Measurements from ENCODE around the gene KIRREL3.

Gene KIRREL3

DNA sequence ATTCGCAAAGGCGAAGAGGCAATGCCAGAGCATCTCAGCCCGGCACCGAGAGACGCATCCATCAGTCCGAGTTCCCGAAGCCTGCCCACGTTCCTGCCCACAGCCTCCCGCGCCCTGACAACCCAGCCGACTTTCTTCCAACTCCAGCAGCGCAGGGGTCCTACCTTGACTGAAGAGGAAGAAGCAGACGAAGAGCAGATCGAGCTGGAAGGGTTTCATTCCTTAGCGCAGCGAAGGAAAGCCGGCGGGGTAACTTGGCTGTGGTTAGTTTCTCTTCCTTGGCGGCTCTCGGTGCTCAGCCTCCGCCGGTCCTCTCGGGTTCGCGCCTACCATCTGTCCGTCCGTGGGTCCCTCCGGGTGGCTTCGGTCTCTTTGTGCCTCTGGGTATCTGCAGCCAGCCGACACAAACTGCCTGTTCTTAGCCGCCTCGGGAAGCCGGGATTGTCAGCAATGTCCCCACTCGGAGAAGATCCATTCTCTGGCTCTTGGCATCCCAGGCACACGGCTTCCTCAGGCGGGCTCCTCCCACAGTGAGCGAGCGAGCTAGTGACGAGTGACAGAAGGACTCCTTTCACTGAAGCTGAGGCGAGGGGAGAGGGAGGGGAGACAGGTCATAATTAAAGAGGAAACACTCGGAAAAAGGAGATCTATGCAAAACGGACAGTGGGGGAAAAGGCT is at the start of gene KIRREL3:
Gene KIRREL3, minus strand, starts transcription at position 480 of the 678 bp plus-strand sequence.
- peak; percentile 8 for DNase-seq

GRCh38 chr11:127050186-127050585 is 49.6 kb upstream of the KIRREL3 start:
- no peak for DNase-seq

- no peak for DNase-seq
These were observed 48.9 kb upstream of the KIRREL3 start for GRCh38 chr11:127049486-127049885.

DNA sequence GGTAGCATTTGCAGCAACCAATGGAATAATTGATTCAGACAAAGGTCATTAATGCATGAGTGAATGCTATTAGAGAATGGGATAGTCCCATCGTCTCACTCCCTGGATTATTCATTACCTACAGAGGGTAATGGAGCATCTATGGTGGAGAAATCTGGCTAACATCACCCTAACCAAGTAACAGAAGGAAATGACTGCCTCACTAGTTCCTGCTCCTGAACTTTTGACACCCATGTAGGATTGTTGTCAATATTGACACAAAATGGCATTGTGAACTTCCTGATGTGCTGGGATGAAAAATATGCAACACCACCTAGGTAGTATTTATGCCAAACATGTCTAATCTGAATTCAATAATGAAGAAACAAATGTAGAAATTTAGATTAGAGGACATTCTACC is 44.0 kb upstream of the KIRREL3 start:
- no peak for DNase-seq

DNA sequence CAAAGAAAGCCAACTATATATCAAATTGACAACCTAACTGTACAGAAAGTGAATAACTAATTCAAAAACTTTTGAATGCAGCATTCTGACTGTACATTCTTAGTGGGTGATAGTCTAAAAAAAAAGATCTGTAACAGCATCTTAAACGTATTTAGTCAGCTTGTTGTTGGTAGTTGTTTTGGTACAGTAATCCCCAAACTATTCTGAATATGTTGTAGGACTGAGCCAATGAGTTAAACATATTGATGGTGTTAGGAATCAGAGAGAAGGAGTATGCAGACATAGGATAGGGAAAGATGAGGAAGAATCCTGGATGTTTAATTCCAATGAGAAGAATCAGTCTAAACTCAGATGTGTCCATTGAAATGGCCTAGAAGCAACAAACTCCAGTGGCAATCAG is 41.9 kb upstream of the KIRREL3 start:
- DNase-seq: no peak

DNA sequence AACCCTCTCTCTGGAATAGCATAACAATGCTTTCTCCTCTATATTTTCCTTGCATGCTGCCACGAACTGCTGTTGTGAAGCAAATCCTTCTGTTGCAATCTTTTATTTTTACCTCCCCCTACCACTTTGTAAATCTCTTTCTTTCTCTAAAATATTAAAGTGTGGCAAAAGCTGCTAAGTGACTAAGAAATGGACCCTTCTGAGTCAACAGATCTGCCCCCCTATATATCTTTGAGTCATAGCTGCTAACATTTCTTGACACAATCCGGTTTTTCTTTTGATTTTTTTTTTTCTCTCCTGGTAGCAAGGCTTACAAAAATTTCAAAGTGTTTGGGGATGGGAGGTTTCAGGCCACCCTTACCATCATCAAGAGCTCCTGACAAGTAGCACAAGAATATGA is 39.0 kb upstream of the KIRREL3 start:
- DNase-seq: no peak

GRCh38 chr11:127037596-127037995 is 37.0 kb upstream of the KIRREL3 start:
- no peak for DNase-seq

GRCh38 chr11:127037001-127037400 is 36.4 kb upstream of the KIRREL3 start:
- DNase-seq: no peak

GRCh38 chr11:127035824-127036223 is 35.3 kb upstream of the KIRREL3 start:
- DNase-seq: no peak

DNA sequence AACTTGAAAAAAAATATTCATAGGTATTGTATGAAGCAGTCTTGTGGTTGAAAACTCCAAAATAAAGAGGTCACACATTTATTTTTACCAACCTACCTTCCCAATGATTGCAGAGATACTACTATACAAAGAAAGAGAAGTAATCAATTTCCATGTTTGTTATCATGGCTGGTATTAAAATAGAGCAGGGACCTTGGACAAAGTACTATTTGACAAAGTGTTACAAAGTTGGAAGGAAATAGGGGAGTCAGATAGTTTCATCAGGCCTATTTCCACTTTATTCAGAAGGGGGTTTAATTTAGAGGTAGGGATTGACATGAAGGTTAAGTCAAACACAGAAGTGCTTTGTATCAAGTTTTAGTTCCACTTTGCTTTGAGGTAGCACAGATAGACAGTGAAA is 34.4 kb upstream of the KIRREL3 start:
- DNase-seq: no peak

- no peak for DNase-seq
These were observed 28.1 kb upstream of the KIRREL3 start for GRCh38 chr11:127028648-127029047.

GRCh38 chr11:127027789-127028188 is 27.2 kb upstream of the KIRREL3 start:
- no peak for DNase-seq

DNA sequence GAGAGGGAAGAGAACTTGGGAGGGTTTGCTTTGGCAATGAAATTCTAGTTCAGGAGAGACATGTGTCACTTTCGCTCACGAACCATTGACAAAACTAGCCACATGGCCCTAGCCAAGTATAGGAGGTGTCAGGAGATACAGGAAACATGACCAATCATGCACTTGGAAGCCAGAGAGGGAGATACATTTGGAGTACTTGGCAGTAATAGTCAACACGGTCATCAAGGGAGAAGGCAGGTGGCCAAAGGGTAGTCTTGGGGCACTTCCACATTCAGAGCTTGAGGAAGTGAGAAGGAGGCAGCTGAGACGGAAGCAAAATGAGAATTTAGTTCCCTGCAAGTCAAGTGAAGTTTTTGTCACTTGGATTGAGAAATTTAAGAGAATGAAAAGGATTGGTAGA is 26.4 kb upstream of the KIRREL3 start:
- no peak for DNase-seq

- no peak for DNase-seq
These were observed 23.4 kb upstream of the KIRREL3 start for GRCh38 chr11:127023991-127024390.

DNA sequence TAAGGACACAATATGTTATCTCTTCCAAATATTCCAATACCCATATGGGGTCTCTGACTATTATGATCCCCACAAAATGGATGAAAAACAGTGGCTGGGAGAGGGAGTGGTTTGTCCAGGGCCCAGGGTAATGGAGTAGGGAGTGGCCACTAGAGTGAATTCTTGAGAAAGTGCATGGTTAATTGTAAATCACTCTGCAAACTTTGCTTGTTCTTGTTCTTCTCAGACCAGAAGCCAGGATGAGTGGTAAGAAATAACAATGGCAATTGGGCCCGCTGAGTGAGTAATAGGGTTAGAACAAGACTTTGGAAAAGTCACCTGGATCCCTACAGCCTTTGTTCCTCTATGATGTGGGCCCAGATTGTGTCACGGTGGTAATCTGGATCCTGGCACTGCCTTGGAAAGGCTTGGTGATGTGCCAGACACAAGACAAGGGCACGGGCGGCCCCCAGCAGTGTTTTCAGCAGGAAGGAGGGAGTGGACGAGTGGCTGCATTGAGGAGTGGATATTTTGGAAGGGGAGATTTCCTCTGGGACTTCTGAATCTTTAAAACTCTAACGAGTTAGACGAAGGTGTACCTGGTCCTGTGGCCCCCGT is 18.2 kb upstream of the KIRREL3 start:
- no peak for DNase-seq

GRCh38 chr11:127017482-127017881 is 16.9 kb upstream of the KIRREL3 start:
- DNase-seq: no peak

DNA sequence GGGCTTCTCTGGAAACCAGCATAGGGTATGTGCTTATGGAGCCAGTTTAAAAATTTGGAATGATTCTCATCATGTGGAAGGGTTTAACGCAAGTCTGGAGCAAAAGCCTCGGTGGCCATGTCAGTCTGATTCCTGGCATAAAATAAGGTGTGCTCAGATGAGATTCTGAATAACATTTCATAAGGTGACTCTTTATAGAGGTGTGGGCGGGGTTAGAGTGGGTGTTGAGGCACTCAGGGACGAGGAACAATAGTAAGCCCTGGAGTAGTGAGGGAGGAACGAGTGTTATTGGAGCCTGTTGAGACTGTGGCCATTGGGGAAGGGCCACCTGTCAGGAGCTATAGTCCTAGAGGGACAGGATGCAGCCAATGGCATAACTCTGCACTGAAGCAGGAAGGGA is 13.0 kb upstream of the KIRREL3 start:
- no peak for DNase-seq

GRCh38 chr11:127006311-127006710 is 5.7 kb upstream of the KIRREL3 start:
- no peak for DNase-seq

DNA sequence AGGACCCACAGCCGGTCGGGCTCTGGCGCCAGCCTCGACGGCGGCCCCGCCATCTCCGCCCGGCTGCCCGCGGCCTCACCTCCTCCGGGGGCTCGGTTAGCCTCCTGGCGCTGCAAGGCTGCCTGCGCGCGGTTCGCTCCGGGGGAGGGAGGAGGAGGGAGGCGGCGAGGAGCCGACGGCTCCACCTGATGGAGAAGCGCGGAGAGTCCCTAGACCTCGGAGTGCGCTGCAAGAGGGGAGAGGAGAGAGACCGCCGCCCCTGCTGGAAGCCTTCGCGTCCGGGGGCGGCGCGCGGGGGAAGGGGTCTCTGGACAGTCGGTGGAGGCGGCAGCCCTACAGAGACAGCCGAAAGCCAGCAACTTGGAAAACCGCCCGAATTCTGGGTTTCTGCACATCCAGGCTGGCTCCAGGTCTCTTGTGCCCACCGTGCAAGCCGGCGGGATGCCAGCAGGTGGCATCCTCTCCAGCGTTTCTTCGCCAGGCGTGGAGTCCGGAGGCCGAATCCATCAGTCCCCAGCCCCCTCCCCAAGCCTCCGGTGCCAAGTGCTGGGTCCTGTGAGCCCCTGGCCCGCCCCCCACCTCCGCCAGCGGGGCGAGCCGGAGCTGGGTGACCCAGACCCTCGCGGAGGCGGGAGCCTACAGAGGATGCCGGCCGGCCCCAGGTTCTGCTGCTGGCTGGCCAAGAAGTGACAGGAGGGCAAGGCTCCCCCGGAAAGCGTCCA is 2.9 kb upstream of the KIRREL3 start:
- DNase-seq: peak; percentile 52

DNA sequence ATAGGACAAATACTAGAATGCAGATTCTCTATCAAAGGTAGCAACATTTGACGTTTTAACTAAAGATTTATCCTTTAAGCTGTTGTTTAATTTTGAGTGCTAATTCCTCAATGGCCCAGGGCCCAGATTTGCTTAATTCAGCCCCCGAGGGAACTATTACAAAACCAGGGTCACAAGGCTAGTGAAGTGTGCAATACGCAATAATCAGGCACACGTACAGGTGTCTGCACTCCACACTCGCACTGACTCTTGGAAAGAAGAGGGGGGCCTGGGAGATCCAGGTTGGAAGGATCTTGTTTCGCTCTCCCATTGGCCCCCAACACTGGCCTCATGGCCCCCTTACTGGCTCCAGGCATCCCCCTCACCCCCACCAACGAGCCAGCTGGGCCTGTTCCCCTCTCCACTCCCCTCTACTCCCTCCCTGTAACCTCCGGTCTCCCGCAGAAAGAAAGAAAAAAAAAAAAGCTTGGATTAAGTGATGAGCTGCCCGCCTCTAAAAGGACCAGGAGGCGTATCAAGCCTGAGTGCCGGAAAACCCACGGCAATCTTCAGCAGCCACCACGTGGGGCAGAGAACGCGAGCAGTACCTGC is 2.2 kb upstream of the KIRREL3 start:
- peak; percentile 22 for DNase-seq

DNA sequence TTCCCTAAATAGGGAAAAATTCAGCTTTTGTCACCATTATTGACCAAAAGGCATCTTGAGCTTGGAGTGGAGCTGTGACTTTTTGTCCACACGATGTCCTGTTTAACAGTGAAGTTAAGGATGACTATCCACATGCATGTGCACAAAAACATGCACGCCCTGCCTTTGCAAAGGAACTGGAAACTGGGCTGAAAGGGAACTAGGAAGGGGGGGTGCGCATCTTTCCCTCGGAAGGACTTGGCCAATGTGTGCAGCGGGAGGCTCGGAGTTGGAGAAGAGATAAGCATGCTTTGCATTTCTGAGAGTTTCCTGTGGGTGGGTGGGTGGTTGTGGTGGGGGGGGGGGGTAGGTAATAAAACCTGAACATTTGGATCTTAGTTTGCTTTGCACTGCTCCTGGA is 411 bp upstream of the KIRREL3 start:
- DNase-seq: no peak

- no peak for DNase-seq
These were observed 1.2 kb downstream of the KIRREL3 start for GRCh38 chr11:126999366-126999765.

- DNase-seq: no peak
These were observed 2.9 kb downstream of the KIRREL3 start for GRCh38 chr11:126997641-126998040.

DNA sequence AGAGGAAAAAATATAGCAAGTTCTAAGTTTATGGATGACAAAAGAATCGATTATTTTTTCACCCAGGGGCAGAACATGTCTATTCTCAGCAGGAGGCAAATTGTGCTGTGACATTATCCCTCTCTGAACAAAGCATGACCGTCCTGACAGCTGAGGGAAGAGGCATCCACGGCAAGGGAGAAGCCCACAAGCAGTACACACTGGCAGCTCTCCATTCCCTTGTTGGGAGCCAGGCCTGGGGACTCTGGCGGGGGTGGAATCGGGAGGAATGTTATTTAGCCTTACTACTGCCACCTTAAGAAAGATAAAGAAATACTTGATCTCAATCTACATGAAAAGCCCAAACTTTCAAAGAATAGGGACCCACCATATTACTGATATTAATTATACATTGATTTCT is 3.4 kb downstream of the KIRREL3 start:
- no peak for DNase-seq

Measured in NCI-H1694 treated with DMSO at 0.1 percent for 48 hours (cell line).